Thoracic aorta (tissue), 2 donors: ENCODE data around the gene ADAMTSL3. TPM values are rescaled to one million over a fixed set of nuclear protein-coding genes. Genes with fewer than 3 reads are reported as not detected.
"Not testable (repeated sequence)": the region's sequence is repeated elsewhere in the genome, so short reads cannot be mapped to it uniquely, and the experiment has no call there.

Source experiments
- ATAC-seq: fragments of 150-250 bp; one replicate; pipeline ENCODE4 v1.8.0; 2017; ENCODE audit warnings: low read depth; ENCODE audit not compliant: insufficient number of reproducible peaks, low FRiP score
- DNase-seq: peaks from one replicate; pipeline ENCODE4 v3.0.0-alpha.2; 2020; ENCODE audit warnings: low spot score
- H3K27ac ChIP-seq, 2 donors: fragments of 200-600 bp; sonication (generic); 1 replicate in 1 of 2; 2 replicates in 1 of 2; pipeline ENCODE4 v1.5.1; 2016; ENCODE audit warnings: mild to moderate bottlenecking in 2 of 2, moderate library complexity in 2 of 2
- H3K27me3 ChIP-seq: fragments of 200-600 bp; sonication (generic); replicated peaks from 2 replicates; pipeline ENCODE4 v1.6.0; 2016; ENCODE audit warnings: mild to moderate bottlenecking; ENCODE audit not compliant: insufficient read depth
- H3K36me3 ChIP-seq: fragments of 200-600 bp; sonication (generic); one replicate; pipeline ENCODE4 v1.5.1; 2016
- H3K4me1 ChIP-seq, 2 donors: fragments of 200-600 bp; sonication (generic); 1 replicate in 1 of 2; 2 replicates in 1 of 2; pipeline versions ENCODE4 v1.5.1 to v1.6.0; 2016; ENCODE audit warnings: low read depth in 2 of 2, mild to moderate bottlenecking in 1 of 2; ENCODE audit not compliant: control insufficient read depth in 1 of 2
- H3K4me3 ChIP-seq: fragments of 200-600 bp; sonication (generic); 2 replicates; pipeline ENCODE4 v1.5.1; 2016; ENCODE audit warnings: mild to moderate bottlenecking
- H3K9me3 ChIP-seq: fragments of 200-600 bp; sonication (generic); 2 replicates; pipeline ENCODE4 v1.5.1; 2016
- total RNA-seq, 2 donors: library from RNA; depleted of rRNA; stranded (reverse); fragments of >200 nt; gene quantifications; one replicate each; pipeline versions ENCODE4 v1.1.0 to v1.2.3, GENCODE V29; 2016
- TF ChIP-seq, protein P1 (sequence below): fragments of 200-600 bp; sonication (generic); IDR thresholded peaks from one replicate; pipeline ENCODE4 v1.5.1; 2019; ENCODE audit warnings: antibody characterized with exemption

The ADAMTSL3 gene
- total RNA-seq, 2 donors from 2014 or later: 41.4 to 45.4 TPM

DNA sequence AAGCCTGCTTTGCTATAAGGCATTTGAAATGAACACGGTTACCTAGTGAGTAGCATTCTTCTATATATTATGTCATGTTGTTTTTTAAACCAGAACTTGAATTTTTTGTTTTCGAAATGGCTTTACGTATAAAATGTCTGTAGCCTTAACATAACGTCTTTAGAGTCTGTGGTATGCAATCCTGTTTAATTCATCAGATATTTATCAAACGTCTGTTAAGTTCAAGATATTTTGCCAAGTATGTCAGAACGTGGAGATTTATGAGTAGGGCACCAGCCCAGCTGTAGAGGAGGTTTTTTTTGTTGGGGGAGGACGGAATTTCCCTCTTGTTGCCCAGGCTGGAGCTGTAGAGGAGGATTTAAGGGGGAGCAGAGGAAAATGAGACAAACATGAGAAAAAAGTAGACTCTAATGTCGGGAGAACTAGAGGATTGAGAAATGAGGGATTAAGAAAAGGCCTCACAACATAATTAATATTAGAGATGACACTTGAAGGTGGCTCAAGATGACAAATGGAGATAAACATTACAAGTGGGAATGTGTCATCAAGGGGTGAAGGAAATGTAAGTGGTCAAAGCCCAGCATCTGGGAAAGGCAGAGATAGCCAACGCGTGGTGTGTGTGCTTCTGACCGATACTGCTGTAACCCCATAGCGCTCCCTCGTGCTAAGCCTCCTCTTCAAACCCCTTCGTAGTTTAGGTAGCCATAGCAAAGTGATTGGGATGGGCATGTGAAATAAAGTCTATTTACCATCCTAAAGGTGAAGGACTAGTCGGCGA lies 427.7 kb downstream of the ADAMTSL3 start:
- DNase-seq: no peak
- Histone ChIP-seq H3K36me3 (no peaks in the 10 kb centered on the region), H3K27ac (no peak overlapping the region), H3K27me3 (no peaks in the 10 kb centered on the region), H3K4me3 (peak overlapping the region; percentile 76), H3K9me3 (no peaks in the 10 kb centered on the region), H3K4me1 (peaks cover 0 to 23% of the 10 kb centered on the region in 2 donors)
- TF ChIP-seq, protein P1, sequence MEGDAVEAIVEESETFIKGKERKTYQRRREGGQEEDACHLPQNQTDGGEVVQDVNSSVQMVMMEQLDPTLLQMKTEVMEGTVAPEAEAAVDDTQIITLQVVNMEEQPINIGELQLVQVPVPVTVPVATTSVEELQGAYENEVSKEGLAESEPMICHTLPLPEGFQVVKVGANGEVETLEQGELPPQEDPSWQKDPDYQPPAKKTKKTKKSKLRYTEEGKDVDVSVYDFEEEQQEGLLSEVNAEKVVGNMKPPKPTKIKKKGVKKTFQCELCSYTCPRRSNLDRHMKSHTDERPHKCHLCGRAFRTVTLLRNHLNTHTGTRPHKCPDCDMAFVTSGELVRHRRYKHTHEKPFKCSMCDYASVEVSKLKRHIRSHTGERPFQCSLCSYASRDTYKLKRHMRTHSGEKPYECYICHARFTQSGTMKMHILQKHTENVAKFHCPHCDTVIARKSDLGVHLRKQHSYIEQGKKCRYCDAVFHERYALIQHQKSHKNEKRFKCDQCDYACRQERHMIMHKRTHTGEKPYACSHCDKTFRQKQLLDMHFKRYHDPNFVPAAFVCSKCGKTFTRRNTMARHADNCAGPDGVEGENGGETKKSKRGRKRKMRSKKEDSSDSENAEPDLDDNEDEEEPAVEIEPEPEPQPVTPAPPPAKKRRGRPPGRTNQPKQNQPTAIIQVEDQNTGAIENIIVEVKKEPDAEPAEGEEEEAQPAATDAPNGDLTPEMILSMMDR: no peak
- ATAC-seq: no peak

DNA sequence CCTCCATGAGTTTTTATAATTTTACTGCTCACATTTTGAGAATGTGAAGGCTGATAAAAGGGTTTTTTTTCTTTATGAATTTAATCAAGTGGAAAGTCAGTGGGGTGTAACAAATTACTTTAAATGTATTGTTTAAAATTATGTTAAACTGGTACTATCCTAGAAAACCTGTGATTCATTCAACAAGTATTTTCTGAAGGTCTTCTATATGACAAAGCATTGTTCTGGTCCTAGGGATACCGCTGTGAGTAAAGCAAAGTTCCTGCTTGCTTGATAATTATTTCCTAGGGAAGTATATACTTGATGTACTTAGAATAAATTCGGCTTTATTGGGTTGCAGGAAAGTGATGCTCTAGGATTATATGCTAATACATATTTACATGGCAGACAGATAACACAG lies 428.8 kb downstream of the ADAMTSL3 start:
- Histone ChIP-seq H3K4me3 (no peak overlapping the region), H3K27ac (no peak overlapping the region), H3K27me3 (no peaks in the 10 kb centered on the region), H3K36me3 (no peaks in the 10 kb centered on the region), H3K4me1 (peaks cover 0 to 23% of the 10 kb centered on the region in 2 donors), H3K9me3 (no peaks in the 10 kb centered on the region)
- DNase-seq (no peak), ATAC-seq (no peak)
- TF ChIP-seq, protein P1: no peak

DNA sequence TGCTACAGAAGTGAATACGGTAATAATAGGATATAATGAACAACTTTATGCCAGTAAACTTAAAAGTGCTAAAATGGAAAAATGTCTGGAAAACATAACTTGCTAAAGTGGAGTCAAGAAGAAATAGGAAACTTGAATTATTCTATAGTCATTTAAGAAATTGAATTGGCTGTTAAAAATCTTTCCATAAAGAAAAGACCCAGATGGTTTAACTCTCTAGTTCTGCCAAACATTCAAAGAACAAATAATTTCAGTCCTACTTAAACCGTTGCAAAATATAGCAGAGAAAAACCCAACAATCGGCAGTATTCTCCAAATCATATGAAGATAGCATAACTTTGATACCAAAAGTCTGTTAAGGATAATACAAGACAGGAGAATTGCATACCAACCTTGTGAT lies 432.1 kb downstream of the ADAMTSL3 start:
- H3K4me3 ChIP-seq, DNase-seq, H3K36me3 ChIP-seq, H3K27me3 ChIP-seq, ATAC-seq, H3K27ac ChIP-seq, H3K9me3 ChIP-seq: not testable (repeated sequence)
- peaks cover 0 to 10% of the 10 kb centered on the region in 2 donors for H3K4me1 ChIP-seq

Other genes starting within 250 kb of the ADAMTSL3 start
- 1 to 10 TPM in 1 of 2 donors, not detected in 1; 4.9 TPM for gene SH3GL3, start 206.8 kb upstream of the ADAMTSL3 start, total RNA-seq